HG02870 (cell line): Measurements from ENCODE around the gene TKFC.
A peak's percentile ranks its signal among the peaks of the same experiment; 100 is the strongest.

Experiments
- ATAC-seq: cut with Tn5 transposase; IDR thresholded peaks from one replicate; pipeline ENCODE4 v1.9.1; 2021; ENCODE audit warnings: mild to moderate bottlenecking, moderate library complexity; ENCODE audit not compliant: unreplicated experiment

The TKFC gene

DNA sequence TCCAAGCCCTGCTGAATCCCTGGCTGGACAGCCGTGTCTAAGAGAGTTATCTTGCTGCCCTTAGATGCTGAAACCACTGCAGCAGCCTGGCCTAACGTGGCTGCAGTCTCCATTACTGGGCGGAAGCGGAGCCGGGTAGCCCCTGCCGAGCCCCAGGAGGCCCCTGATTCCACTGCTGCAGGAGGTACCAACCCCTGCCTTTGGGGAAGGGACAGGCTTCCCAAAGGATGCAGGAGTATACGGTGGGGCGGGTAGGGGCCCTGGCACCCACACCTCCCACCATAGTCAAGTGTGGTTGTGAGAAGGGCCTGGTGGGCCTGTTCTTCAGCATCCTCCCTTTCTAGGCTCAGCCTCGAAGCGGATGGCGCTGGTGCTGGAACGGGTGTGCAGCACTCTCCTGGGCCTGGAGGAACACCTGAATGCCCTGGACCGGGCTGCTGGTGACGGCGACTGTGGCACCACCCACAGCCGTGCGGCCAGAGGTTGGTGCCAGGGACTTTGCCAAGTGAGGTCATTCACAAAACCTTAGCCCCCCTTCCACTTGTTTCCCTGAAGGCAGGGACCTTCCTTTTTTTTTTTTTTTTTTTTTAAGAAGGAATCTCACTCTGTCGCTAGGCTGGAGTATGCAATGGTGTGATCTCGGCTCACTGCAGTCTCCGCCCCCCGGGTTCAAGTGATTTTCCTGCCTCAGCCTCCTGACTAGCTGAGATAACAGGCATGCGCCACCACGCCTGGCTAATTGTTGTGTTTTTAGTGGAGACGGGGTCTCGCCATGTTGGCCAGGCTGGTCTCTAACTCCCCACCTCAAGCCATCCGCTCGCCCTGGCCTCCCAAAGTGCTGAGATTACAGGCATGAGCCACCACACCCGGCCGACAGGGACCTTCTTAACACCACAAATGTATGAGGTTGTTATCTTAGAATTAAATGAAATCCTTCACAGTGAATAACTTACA lies 11.0 kb downstream of the TKFC start:
- ATAC-seq = no peak

DNA sequence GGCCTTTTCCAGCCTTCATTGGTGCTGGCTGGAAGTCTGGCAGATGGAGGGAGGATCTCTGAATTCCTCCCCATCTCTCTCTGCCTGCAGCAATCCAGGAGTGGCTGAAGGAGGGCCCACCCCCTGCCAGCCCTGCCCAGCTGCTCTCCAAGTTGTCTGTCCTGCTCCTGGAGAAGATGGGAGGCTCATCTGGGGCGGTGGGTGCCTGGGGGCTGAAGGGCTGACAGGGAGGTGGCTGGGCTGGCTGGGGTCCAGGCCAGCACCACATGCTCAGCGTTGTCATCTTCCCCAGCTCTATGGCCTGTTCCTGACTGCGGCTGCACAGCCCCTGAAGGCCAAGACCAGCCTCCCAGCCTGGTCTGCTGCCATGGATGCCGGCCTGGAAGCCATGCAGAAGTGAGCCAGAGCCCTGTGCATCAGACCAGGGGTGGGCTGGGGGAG lies 12.2 kb downstream of the TKFC start:
- no peak for ATAC-seq

DNA sequence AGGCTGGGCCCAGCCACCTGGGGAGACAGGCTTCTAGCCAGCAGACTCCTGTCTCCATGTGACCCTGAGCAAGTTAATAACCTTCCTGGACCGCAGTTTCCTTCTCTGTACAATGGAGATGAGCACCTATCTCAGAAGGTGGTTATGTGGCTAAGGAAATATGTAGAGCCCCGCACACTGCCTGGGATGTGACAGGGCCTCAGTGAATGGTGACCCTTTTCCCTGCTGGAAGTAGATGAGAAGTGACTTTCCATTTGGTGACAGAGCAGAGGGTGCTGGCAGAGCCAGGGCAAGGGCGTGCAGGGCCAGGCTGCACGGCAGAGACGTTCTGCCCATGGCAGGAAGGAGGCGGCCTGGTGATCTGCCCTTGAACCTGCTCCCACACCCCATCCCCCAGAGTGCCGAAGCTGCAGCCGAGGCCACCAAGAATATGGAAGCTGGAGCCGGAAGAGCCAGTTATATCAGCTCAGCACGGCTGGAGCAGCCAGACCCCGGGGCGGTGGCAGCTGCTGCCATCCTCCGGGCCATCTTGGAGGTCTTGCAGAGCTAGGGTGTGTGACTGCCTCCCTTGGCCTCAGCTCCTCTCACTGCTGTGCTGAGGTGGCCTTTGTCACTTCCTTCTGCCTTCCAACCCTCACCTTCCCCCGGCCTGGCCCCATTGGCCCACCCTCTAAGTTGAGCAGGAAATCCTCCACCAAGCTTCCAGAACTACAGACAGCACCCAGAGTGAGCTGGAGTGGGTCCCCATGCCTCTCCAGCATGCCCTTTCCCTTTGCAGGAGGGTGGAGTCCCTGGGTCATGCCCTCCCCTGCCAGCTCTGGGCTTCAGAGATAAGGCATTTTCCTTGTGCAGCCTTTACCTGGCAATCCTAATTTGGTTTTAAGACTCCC lies 13.2 kb downstream of the TKFC start:
- no peak for ATAC-seq

DNA sequence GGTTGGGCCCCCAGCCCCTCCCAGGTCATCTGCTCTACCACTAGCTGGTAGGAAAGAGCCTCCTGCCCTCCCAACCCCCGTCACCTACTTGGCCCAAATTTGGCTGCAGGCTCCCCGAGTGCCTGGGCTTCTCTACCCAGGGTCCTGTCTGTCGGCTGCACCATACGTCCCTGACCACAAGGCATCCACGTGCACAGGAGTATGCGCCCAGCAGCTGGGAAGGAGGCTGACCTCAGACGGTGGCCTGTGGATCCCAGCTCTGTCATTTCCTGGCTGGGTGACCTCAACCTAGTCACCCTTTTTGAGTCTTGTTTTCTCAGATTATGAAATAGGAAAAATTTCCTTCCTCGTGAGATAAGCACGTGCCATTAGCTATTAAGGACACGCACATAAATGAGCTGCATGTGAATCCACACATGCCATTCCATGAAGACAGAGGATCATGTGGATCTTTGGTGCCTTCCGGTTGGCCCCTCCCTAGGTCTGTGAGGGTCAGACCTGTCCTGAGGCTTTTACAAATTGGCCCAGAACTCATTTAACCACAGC lies 15.0 kb downstream of the TKFC start:
- ATAC-seq = no peak

DNA sequence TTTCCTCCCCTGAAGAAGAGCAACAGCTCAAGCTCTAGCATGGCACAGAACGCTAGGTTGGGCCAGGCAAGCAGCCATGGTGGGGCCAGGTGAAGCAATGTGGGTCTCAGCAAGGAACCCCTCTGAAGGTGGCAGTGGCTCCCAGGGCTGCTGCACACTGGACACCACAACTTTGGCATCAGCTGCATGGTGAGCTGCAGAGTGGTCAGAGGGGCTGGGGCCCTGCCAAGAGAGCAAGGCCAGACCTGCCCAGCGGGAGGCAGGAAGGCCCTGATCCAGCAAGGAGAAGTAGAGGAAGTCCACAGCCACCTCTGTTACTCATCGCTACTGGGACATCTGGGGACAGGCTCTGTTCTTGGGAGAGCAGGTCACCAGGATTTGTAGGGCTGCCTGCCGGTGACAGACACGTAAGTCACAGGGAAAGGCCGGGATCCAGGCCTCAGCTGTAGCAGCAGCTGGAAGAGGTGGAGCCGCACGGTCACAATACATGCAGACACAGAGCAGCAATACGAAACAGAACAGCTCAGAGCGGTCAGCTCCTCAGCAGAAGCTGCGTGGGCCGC lies 16.2 kb downstream of the TKFC start:
- no peak for ATAC-seq

DNA sequence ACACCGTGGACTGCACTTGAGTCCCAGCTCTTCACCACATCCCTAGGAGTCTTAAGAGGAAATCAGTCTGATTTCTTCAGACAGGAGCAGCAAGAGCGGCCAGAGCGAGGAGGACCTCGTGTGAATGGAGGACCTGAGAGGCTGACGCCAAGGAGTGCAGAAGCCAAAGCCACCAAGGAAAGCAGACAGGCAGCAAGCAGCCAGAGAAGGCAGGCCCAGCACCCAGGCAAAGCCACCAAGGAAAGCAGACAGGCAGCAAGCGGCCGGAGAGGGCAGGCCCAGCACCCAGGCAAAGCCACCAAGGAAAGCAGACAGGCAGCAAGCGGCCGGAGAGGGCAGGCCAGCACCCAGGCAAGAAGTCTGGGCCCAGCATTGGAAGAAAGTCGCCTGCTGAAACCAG lies 16.9 kb downstream of the TKFC start:
- ATAC-seq = no peak

DNA sequence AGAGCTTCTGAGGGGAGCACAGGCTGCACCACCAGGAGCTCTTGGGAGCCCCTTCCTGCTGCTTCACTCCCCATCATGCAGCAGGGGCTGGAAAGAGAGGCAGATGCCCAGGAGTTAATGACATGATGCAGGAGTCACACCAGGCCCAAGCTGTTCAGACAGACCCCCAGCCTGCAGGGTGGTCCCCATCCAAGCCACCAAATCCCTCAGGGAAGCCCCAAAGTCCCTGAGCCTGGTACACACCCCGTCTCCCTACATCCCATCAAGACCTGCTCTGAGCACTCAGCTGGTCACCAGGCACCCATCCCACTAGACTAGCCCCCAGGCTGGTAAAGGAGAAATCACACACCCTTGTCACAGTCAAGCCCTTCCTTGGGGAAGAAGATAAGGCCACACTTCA lies 17.3 kb downstream of the TKFC start:
- no peak for ATAC-seq

DNA sequence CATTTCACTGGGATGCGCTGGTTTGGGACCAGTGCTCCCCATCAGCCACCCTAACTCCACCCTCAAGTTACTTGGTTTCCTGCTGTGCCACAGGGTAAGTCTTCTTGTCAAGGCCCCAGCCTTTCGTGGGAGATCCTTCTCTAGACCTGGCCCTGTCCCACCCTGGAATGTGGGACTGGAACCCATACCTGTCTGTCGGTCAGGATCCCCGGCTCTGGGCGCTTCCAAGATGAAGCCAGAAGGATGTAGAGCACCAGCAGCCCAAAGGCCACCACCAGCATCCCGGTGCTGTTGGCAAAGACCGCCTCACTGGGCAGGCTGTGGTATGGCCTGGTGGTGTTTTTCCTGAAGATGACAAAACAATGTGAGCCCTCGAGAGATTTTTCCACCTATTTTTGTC lies 17.8 kb downstream of the TKFC start:
- no peak for ATAC-seq

DNA sequence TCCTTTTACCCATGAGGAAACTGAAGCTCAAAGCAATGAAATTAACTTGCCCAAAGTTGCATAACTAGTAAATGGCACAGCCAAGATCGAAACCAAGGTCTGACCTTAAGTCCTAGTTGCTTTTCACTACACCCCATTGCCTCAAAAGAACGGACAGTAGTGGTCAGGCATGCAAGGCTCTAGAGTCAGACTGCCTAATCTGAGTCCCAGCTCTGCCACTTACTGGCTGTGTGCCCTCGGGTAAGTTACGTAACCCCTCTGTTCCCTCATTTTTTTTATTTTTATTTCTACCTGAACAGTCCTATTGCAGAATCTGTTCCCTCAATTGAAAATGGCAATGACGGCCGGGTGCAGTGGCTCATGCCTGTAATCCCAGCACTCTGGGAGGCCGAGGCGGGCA lies 19.0 kb downstream of the TKFC start:
- ATAC-seq = no peak

DNA sequence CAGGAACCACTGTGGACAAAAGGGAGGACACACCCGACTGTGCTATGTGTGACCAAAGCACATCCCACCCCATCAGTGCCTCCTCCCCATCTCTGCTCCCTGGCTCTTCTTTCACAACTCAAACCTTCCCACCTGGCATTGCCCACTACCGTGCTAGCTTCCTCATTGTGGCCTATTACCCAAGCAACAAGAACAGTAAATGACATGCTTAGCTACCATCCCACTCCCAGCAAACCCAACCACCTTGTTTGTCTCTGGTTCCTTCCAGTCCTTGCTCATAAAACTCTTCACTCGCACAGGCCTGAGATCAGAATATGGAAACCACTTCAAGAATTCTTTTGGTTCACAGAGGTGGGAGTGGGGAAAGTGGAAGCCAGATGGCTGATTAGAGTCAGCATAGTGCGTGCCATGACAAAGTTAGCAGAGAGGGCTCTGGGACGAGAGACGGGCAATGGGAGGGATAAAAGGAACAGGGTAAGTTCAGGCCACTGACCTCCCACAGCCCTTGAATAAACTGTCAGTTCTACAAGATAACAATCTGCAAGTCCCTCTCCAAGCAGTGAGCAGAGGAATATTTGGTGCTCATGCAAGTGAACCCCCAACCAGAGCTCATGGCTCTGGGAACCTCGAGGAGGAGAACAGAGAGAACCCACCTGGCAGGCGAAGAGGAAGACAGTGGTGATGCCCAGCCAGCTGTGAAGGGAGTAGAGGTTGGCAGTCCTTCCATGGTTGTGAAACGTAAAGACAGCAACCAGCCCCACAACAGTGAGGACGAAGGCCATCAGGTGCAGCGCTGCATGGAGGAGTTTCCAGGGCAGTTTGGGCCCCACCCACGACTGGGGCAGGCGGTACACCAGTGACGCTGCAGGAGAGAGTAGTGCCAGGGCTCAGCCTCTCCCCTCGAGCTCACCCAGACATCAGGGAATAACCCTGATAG lies 20.4 kb downstream of the TKFC start:
- ATAC-seq = no peak

DNA sequence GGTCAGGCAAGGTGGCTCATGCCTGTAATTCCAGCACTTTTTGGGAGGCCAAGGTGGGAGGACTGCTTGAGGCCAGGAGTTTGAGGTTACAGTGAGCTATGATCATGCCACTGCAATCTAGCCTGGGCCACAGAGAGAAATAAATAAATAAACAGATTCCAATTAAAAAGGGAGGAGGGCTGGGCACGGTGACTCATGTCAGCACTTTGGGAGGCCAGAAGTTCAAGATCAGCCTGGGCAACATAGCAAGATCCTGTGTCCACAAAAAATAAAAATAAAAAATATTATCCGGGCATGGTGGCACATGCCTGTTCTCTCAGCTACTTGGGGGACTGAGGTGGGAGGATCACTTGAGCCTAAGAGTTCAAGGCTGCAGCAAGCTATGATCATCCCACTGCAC lies 21.2 kb downstream of the TKFC start:
- ATAC-seq = no peak

DNA sequence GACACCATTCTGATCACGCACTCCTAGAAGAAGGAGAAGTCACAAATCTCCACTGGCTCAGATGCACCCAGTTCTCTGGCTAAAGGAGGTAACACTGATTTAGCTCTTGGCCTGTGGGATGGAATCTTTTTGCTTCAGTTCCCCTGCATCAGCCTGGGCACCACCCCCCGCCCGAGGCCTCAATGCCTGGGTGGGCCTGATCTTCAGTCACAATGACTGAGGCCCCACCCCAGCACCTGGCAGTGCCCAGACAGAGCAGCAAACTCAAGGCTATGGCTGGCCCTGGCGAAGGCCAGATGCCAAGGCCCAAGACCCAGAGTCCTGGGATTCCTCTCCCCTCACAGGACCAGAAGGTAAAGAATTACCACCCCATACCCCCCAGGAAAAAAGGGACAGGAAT lies 23.7 kb downstream of the TKFC start:
- no peak for ATAC-seq

DNA sequence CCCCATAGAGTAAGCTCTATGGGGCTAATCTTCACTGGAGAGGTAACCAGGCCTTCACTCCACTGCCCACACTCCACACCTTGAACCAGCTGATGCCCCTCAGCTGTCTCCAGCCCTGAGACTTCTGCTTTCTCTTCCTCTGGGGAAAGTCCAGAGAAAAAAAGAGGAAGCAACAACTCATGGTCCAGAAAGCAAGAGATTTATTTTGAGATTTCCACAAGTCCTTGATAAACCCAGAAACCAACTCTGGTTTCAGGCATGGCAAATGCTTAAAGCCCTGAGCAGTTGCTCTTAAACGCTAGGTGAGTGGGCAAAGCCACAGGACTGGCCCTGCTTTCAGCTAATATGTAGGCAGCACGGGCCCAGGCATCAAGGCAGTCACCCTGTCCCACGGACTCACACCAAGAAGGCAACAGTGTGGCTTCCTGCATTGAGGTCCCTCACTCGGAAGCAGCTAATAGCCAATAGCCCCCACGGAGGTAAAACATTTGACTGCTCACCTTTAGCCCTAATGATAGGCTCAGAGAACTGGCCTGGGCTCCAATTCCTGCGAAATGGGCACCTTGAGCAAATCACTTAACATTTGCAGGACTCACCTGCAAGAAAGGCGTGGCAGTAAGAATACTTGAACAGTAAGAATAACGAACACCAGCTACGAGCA lies 24.3 kb downstream of the TKFC start:
- peak; percentile 39 for ATAC-seq

DNA sequence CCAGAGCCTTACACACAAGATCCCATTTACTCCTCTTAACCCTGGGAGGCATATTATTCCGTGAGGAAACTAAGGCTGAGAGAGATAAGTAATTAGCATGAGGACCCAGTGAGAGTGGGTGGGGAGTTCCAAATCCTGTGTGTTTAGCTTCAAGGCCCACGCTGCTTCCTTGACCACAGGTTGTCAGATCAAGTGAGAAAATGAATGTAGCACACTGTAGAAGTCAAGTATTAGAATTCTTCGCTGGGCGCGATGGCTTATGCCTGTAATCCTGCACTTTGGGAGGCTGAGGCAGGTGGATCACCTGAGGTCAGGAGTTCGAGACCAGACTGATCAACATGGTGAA lies 24.8 kb downstream of the TKFC start:
- no peak for ATAC-seq

DNA sequence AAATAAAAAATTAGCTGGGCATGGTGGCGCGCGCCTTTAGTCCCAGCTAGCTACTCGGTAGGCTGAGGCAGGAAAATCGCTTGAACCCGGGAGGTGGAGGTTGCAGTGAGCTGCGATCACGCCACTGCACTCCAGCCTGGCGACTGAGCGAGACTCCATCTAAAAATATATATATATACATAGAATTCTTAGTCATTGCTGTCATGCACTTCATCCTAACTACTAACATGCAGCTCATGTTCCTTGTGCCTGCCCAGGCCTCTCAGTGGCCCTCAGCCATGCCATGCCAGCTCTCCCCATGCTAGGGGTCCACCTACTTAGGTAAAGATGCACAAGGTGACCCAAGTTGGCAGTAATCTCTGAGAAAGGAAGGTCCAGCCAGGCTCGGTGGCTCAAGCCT lies 25.5 kb downstream of the TKFC start:
- ATAC-seq = no peak

DNA sequence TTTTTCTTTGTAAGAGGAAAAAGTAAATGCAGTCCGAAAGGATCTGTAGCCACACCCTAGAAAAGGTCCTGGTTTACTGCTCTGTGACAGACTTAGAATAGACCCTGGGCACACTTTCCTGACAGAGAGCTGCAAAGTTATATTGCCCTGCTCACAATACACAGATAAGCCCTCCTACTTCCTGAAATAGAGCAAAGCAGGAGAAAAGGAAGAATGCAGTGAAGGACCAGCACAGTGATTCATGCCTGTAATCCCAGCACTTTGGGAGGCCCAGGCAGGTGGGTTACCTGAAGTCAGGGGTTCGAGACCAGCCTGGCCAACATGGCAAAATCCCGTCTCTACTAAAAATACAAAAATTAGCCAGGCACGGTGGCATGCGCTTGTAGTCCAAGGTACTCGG lies 26.5 kb downstream of the TKFC start:
- ATAC-seq = no peak

DNA sequence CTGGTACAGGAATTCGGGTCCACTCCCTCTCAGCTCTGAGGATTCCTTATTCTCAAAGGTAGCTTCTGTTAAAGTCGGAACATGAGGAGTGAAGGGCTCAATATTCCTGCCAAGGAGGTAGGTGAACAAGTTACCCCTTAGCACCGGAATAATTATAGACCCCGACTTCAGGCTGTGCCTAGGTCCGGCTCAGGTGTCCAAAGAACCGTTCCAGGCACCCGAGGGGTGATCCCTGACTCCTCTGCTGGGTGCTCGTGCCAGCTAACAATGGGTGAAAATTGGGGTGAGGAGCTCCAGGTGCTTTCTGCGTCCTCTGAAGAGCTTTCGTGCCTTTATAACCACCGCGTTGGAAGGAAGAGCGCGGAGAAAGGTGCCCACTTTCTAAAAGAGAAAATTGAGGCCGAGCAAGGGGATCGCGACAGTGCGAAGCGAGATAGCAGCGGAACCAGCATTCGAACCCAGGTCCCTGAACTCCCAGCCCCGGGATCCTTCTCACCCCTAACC lies 28.3 kb downstream of the TKFC start:
- ATAC-seq = no peak

DNA sequence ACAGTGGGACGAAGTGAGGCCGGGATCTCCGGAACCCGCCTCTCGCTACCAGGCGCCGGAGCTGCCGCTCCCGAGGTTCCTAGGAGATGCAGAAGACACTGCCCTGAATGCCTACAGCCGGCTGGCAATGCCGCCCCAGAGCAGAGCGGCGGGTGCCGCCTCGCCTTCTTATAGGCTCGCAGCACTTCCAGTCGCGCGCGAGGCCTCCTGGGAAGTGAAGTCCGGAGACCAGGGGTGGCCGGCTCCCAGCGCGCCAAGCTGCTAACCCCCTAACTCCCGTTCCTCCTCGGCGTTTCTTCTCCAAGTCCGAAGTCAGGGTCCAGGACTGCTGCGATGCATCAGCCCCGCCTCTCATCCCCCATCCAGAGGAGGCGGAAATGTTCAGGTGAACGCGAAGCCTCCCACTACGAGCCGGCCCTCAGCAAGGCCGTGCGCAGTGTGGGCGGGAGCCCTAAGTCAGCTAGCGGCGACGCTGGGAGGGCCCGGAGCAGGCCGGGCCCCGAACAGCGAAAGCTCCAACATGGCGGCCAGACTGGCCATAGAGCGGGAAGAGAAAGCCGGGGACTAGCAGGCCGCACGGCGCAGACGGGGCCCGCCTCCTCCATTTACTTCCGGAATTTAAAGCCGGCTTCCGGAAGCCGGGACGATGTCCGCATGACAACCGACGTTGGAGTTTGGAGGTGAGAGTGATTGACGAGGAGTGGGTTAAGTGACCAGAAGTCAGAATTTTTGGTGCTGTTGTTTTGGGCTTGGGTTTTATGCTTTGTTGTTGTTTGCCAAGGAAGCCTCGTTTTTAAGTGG lies 28.9 kb downstream of the TKFC start, which contains the start of the genes CYB561A3 and TMEM138:
Gene CYB561A3, minus strand, starts transcription at position 142 of the 801 bp plus-strand sequence. CDS start 5,169 bp downstream, outside the sequence.
Gene TMEM138, plus strand, starts transcription at position 634 of the 801 bp plus-strand sequence. CDS start 2,017 bp downstream, outside the sequence.
- peak; percentile 82 for ATAC-seq
